Measurements from ENCODE around the gene PPARD. TPM values are rescaled to one million over a fixed set of nuclear protein-coding genes. Genes with fewer than 3 reads are reported as not detected.
A peak's percentile ranks its signal among the peaks of the same experiment; 100 is the strongest.
"Not testable (repeated sequence)": the region's sequence is repeated elsewhere in the genome, so short reads cannot be mapped to it uniquely, and the experiment has no call there.

The PPARD gene
- total and polyA plus RNA-seq, 7 experiments from 2014 or later = 7.3 to 47.1 (median 30.0) TPM

GRCh38 chr6:35302604-35303241, 39.6 kb upstream of the PPARD start:
- H3K27ac Mint-ChIP-seq = peak overlapping the region; percentile 91 to 100 (median 98)
- ATAC-seq (peak; percentile 95), DNase-seq (peak; percentile 52 to 90 (median 85))
- peaks cover 6 to 56% (median 30%) of the 10 kb centered on the region in 5 donors for H3K36me3 Mint-ChIP-seq
- intact Hi-C loops (cut with micrococcal nuclease) = loop anchor here (1.0 to 2.0 kb wide), 6 partner anchors 9 to 386 kb away; partner anchors contain the start of genes ZNF76 (in 2 of the 2), FKBP5 (in 1 of the 2) and RPL10A (in 1 of the 2)
- peak overlapping the region; percentile 91 for H3K27ac ChIP-seq (ENCODE audit: low read depth, low read length)
- H3K27me3 ChIP-seq (ENCODE audit: control insufficient read depth in 2 of 2, insufficient read depth in 2 of 2, low read length in 2 of 2) = no peaks in the 10 kb centered on the region
- H3K36me3 ChIP-seq (ENCODE audit: control insufficient read depth in 2 of 3, insufficient read depth in 3 of 3, low read length in 3 of 3) = peaks cover 0 to 24% (median 2%) of the 10 kb centered on the region in 3 experiments
- peak overlapping the region; percentile 84 to 100 (median 92) for H3K4me3 Mint-ChIP-seq
- H3K9me3 Mint-ChIP-seq = no peaks in the 10 kb centered on the region
- H3K4me1 ChIP-seq (ENCODE audit: control insufficient read depth in 2 of 2, insufficient read depth in 2 of 2, low read length in 2 of 2) = peaks cover 51 to 66% of the 10 kb centered on the region in 2 donors
- H3K4me3 ChIP-seq (ENCODE audit: low read length) = peak overlapping the region; percentile 67
- H3K9me3 ChIP-seq (ENCODE audit: control insufficient read depth in 2 of 3, low read length in 3 of 3) = no peaks in the 10 kb centered on the region
- H3K27me3 Mint-ChIP-seq = no peaks in the 10 kb centered on the region
- CTCF ChIA-PET = interaction anchor here (0.7 to 2.2 kb wide), 12 partner anchors 9 to 165 kb away, joined by 3 to 11 read pairs (median 4); partner anchors contain the start of gene RPL10A
- POLR2A ChIA-PET = interaction anchor here (0.7 to 13.7 kb wide), 11 partner anchors 9 to 301 kb away, joined by 3 to 250 read pairs (median 4); partner anchors contain the start of genes FANCE and RPL10A
- H3K4me1 Mint-ChIP-seq = peaks cover 56 to 81% (median 70%) of the 10 kb centered on the region in 7 donors

DNA sequence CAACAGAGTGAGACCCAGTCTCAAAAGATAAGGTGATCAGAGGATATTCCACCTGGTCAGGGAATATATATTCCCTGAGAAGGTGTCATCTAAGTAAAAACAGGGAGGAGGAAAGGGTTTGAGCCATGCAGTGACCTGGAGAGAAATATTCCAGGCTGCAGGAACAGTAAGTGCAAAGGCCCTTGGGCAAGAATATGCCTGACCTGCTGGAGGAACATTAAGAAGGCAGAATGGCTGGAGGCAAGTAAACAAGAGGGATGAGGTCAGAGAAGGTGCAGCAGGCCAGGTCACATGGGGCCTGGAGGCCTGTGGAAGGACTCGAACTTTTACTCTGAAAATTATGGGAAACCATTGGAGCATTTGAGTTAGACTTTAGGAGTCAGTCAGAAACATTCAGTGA, 38.1 kb upstream of the PPARD start:
- peak overlapping the region; percentile 91 for H3K27ac ChIP-seq (ENCODE audit: low read depth, low read length)
- ATAC-seq = no peak
- no peaks in the 10 kb centered on the region for H3K27me3 Mint-ChIP-seq
- H3K9me3 Mint-ChIP-seq = no peaks in the 10 kb centered on the region
- peaks cover 0 to 22% (median 3%) of the 10 kb centered on the region in 3 experiments for H3K36me3 ChIP-seq (ENCODE audit: control insufficient read depth in 2 of 3, insufficient read depth in 3 of 3, low read length in 3 of 3)
- intact Hi-C loops (cut with micrococcal nuclease) = no loop called here
- H3K27ac Mint-ChIP-seq = peak overlapping the region; percentile 91 to 100 (median 98)
- CTCF ChIA-PET = interaction anchor here (0.7 to 2.7 kb wide), 5 partner anchors 12 to 988 kb away, joined by 3 to 20 read pairs (median 5); no protein-coding TSS in a partner anchor
- POLR2A ChIA-PET = interaction anchor here (0.8 to 13.7 kb wide), 6 partner anchors 7 to 723 kb away, joined by 3 to 250 read pairs (median 16); partner anchors contain the start of genes FANCE, MAPK14 and RPL10A
- H3K9me3 ChIP-seq (ENCODE audit: control insufficient read depth in 2 of 3, low read length in 3 of 3) = no peaks in the 10 kb centered on the region
- H3K4me3 ChIP-seq (ENCODE audit: low read length) = peak overlapping the region; percentile 67
- no peak for DNase-seq
- peaks cover 59 to 91% (median 77%) of the 10 kb centered on the region in 7 donors for H3K4me1 Mint-ChIP-seq
- no peaks in the 10 kb centered on the region for H3K27me3 ChIP-seq (ENCODE audit: control insufficient read depth in 2 of 2, insufficient read depth in 2 of 2, low read length in 2 of 2)
- peaks cover 63 to 68% of the 10 kb centered on the region in 2 donors for H3K4me1 ChIP-seq (ENCODE audit: control insufficient read depth in 2 of 2, insufficient read depth in 2 of 2, low read length in 2 of 2)
- peaks cover 6 to 56% (median 39%) of the 10 kb centered on the region in 5 donors for H3K36me3 Mint-ChIP-seq
- H3K4me3 Mint-ChIP-seq = peak overlapping the region; percentile 84 to 100 (median 92)

DNA sequence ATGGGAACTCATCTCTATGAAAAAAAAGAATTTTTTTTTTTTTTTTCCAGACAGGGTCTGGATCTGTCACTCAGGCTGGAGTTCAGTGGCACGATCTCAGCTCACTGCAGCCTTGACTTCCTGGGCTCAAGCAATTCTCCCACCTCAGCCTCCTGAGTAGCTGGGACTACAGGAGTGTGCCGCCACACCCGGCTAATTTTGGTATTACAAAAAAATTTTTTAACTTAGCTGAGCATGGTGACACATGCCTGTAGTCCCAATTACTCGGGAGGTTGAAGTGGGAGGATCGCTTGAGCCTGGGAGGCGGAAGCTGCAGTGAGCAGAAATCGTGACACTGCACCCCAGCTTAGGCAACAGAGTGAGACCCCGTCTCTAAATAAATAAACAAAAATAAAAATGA, 37.2 kb upstream of the PPARD start:
- Mint-ChIP-seq H3K27ac (peak overlapping the region in 5 of 9 donors; percentile 76 to 99 (median 93)), H3K9me3 (no peaks in the 10 kb centered on the region), H3K4me1 (peaks cover 59 to 91% (median 77%) of the 10 kb centered on the region in 7 donors), H3K4me3 (peak overlapping the region in 7 of 10 donors; percentile 25 to 100 (median 56)), H3K36me3 (peaks cover 8 to 57% (median 41%) of the 10 kb centered on the region in 5 donors), H3K27me3 (no peaks in the 10 kb centered on the region)
- DNase-seq (peak in 3 of 9 donors; percentile 24 to 30 (median 24)), ATAC-seq (no peak)
- H3K4me3 ChIP-seq (ENCODE audit: low read length) = no peak overlapping the region
- no peaks in the 10 kb centered on the region for H3K27me3 ChIP-seq (ENCODE audit: control insufficient read depth in 2 of 2, insufficient read depth in 2 of 2, low read length in 2 of 2)
- CTCF ChIA-PET = interaction anchor here (0.7 to 2.7 kb wide), 2 partner anchors 23 to 66 kb away, joined by 5 to 20 read pairs; no protein-coding TSS in a partner anchor
- intact Hi-C loops (cut with micrococcal nuclease) = no loop called here
- no peaks in the 10 kb centered on the region for H3K9me3 ChIP-seq (ENCODE audit: control insufficient read depth in 2 of 3, low read length in 3 of 3)
- H3K27ac ChIP-seq (ENCODE audit: low read depth, low read length) = peak overlapping the region; percentile 91
- H3K4me1 ChIP-seq (ENCODE audit: control insufficient read depth in 2 of 2, insufficient read depth in 2 of 2, low read length in 2 of 2) = peaks cover 68 to 70% of the 10 kb centered on the region in 2 donors
- H3K36me3 ChIP-seq (ENCODE audit: control insufficient read depth in 2 of 3, insufficient read depth in 3 of 3, low read length in 3 of 3) = peaks cover 0 to 30% (median 3%) of the 10 kb centered on the region in 3 experiments
- POLR2A ChIA-PET = interaction anchor here (0.9 to 13.7 kb wide), 4 partner anchors 10 to 723 kb away, joined by 3 to 250 read pairs (median 20); partner anchors contain the start of genes MAPK14 and RPL10A

GRCh38 chr6:35307138-35307537, 35.2 kb upstream of the PPARD start:
- Histone ChIP-seq H3K4me1 (ENCODE audit: control insufficient read depth in 2 of 2, insufficient read depth in 2 of 2, low read length in 2 of 2) (peaks cover 64 to 69% of the 10 kb centered on the region in 2 donors), H3K36me3 (ENCODE audit: control insufficient read depth in 2 of 3, insufficient read depth in 3 of 3, low read length in 3 of 3) (peaks cover 0 to 38% (median 3%) of the 10 kb centered on the region in 3 experiments), H3K27ac (ENCODE audit: low read depth, low read length) (peak overlapping the region; percentile 29)
- Mint-ChIP-seq H3K36me3 (peaks cover 8 to 62% (median 49%) of the 10 kb centered on the region in 5 donors), H3K4me1 (peaks cover 62 to 93% (median 79%) of the 10 kb centered on the region in 7 donors), H3K27ac (peak overlapping the region in 8 of 9 donors; percentile 61 to 99 (median 86)), H3K4me3 (peak overlapping the region in 9 of 10 donors; percentile 2 to 86 (median 37))
- POLR2A ChIA-PET = interaction anchor here (13.7 kb wide), 1 partner anchor 19 kb away, joined by 250 read pairs; no protein-coding TSS in a partner anchor
- DNase-seq; H3K4me3 ChIP-seq (ENCODE audit: low read length); H3K9me3 Mint-ChIP-seq; H3K27me3 Mint-ChIP-seq; H3K9me3 ChIP-seq (ENCODE audit: control insufficient read depth in 2 of 3, low read length in 3 of 3); H3K27me3 ChIP-seq (ENCODE audit: control insufficient read depth in 2 of 2, insufficient read depth in 2 of 2, low read length in 2 of 2); intact Hi-C loops (cut with micrococcal nuclease); ATAC-seq: not testable (repeated sequence)
- CTCF ChIA-PET = interaction anchor here (0.7 to 1.1 kb wide), 2 partner anchors 11 to 30 kb away, joined by 3 read pairs; no protein-coding TSS in a partner anchor

DNA sequence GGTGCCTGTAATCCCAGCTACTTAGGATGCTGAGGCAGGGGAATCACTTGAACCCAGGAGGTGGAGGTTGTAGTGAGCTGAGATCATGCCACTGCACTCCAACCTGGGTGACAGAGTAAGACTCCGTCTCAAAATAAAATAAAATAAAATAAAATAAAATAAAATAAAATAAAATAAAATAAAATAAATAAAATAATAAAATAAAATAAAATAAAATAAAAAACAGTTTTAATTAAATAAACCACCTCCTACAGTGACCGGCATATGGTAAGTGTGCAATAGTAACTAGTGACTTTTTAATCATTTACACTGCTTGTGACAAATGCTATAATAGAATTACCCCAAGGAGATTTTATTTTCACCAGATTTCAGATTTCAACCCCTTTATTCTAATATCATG, 33.8 kb upstream of the PPARD start:
- H3K27ac ChIP-seq (ENCODE audit: low read depth, low read length); H3K9me3 Mint-ChIP-seq; DNase-seq; H3K27me3 Mint-ChIP-seq; H3K27me3 ChIP-seq (ENCODE audit: control insufficient read depth in 2 of 2, insufficient read depth in 2 of 2, low read length in 2 of 2); intact Hi-C loops (cut with micrococcal nuclease); H3K4me3 ChIP-seq (ENCODE audit: low read length); ATAC-seq; H3K9me3 ChIP-seq (ENCODE audit: control insufficient read depth in 2 of 3, low read length in 3 of 3): not testable (repeated sequence)
- ChIA-PET POLR2A (interaction anchor here (0.6 to 13.7 kb wide), 4 partner anchors 10 to 1083 kb away, joined by 3 to 250 read pairs (median 69); partner anchors contain the start of gene DEF6), CTCF (interaction anchor here (0.6 to 8.9 kb wide), 4 partner anchors 10 to 141 kb away, joined by 3 to 111 read pairs (median 6); partner anchors contain the start of gene DEF6)
- Histone ChIP-seq H3K4me1 (ENCODE audit: control insufficient read depth in 2 of 2, insufficient read depth in 2 of 2, low read length in 2 of 2) (peaks cover 67 to 74% of the 10 kb centered on the region in 2 donors), H3K36me3 (ENCODE audit: control insufficient read depth in 2 of 3, insufficient read depth in 3 of 3, low read length in 3 of 3) (peaks cover 0 to 45% (median 3%) of the 10 kb centered on the region in 3 experiments)
- Mint-ChIP-seq H3K4me3 (peak overlapping the region in 9 of 10 donors; percentile 9 to 89 (median 84)), H3K27ac (peak overlapping the region; percentile 93 to 100 (median 99)), H3K4me1 (peaks cover 64 to 93% (median 81%) of the 10 kb centered on the region in 7 donors), H3K36me3 (peaks cover 8 to 61% (median 50%) of the 10 kb centered on the region in 5 donors)
